Right lobe of liver (tissue), 4 donors: Measurements from ENCODE around the gene GRK1.

Experiments
- CTCF ChIP-seq, 4 donors: fragments of 200-600 bp in 3 of 4; fragments of 450-650 bp in 1 of 4; IDR thresholded peaks; one replicate each; pipeline versions ENCODE4 v1.5.1 to v1.8.0; 2016 to 2022; ENCODE audit warnings: antibody characterized with exemption in 4 of 4, mild to moderate bottlenecking in 2 of 4
- POLR2A ChIP-seq: fragments of 450-650 bp; IDR thresholded peaks from one replicate; pipeline ENCODE4 v1.6.1; 2017; ENCODE audit warnings: antibody characterized with exemption, mild to moderate bottlenecking
- donor health status: DM: no; HTN: no; CAD: no.
- donor health status: DM: no; HTN: no; CAD: no.
- donor health status: DM: no; HTN: yes; CAD: no.

GRCh38 chr13:113630296-113630695 is 36.7 kb upstream of the GRK1 start:
- TF ChIP-seq CTCF (IDR thresholded peaks at IDR 0.05) (no peak), POLR2A (no peak)
